Measurements from ENCODE around the gene PLA2G4E. TPM values are rescaled to one million over a fixed set of nuclear protein-coding genes. Genes with fewer than 3 reads are reported as not detected.

Gene PLA2G4E
- total RNA-seq, 4 donors from 2014 or later = not detected

DNA sequence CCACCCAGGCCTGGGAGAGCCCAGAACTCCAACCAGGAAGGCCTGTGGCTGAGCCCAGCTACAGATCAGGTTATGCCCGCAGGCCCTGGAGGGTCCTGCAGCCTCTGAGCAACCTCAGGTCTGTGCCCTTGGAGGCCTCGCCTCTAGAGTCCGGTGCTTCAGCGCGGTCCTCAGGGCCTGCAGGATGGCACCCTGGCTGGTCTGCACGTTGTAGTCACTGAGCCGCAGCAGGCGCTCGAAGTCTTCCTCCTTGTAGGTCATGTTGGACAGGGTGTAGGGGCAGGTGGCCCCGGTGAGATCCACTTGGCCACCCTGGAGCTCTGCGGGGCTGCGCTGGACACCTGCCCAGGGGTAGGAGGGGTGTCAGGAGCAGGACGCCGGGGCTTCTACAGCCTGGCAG is 47.8 kb upstream of the PLA2G4E start:
- no peaks in the 10 kb centered on the region for H3K4me1 ChIP-seq
- TF ChIP-seq CTCF (IDR thresholded peaks at IDR 0.05) (no peak), EP300 (IDR thresholded peaks at IDR 0.05) (no peak), POLR2A (IDR thresholded peaks at IDR 0.05; ENCODE audit: low read depth) (no peak), POLR2AphosphoS5 (IDR thresholded peaks at IDR 0.05) (no peak)
- no peaks in the 10 kb centered on the region for H3K36me3 ChIP-seq
- no CpG with 5 or more reads among the region's 14 CpGs for WGBS
- no peak for DNase-seq (ENCODE audit: extremely low spot score)
- H3K9me3 ChIP-seq = peaks cover 0 to 4% (median 0%) of the 10 kb centered on the region in 4 donors
- no peak overlapping the region for H3K4me3 ChIP-seq
- no peak overlapping the region for H3K27ac ChIP-seq (replicated peaks in 1 of 4)
- intact Hi-C loops (cut with DNase I) = no loop called here
- H3K27me3 ChIP-seq = peaks cover 0 to 41% (median 0%) of the 10 kb centered on the region in 4 donors

GRCh38 chr15:42066764-42067415 is 46.0 kb upstream of the PLA2G4E start:
- peaks cover 0 to 4% (median 0%) of the 10 kb centered on the region in 4 donors for H3K9me3 ChIP-seq
- intact Hi-C loops (cut with DNase I) = no loop called here
- H3K27me3 ChIP-seq = peaks cover 0 to 35% (median 0%) of the 10 kb centered on the region in 4 donors
- no peak for TF ChIP-seq POLR2A (IDR thresholded peaks at IDR 0.05; ENCODE audit: low read depth)
- no peak for TF ChIP-seq CTCF (IDR thresholded peaks at IDR 0.05)
- no peak for TF ChIP-seq POLR2AphosphoS5 (IDR thresholded peaks at IDR 0.05)
- no peak for TF ChIP-seq EP300 (IDR thresholded peaks at IDR 0.05)
- DNase-seq (ENCODE audit: extremely low spot score) = no peak
- no peaks in the 10 kb centered on the region for H3K4me1 ChIP-seq
- no peak overlapping the region for H3K4me3 ChIP-seq
- WGBS = 43% methylated on average over 9 of the region's 10 CpGs
- no peak overlapping the region for H3K27ac ChIP-seq (replicated peaks in 1 of 4)
- H3K36me3 ChIP-seq = no peaks in the 10 kb centered on the region

- WGBS = 54% methylated on average over 6 of the region's 7 CpGs
- no peak overlapping the region for H3K27ac ChIP-seq (replicated peaks in 1 of 4)
- peaks cover 0 to 4% (median 0%) of the 10 kb centered on the region in 4 donors for H3K9me3 ChIP-seq
- no peak for TF ChIP-seq POLR2AphosphoS5 (IDR thresholded peaks at IDR 0.05)
- no peak for TF ChIP-seq CTCF (IDR thresholded peaks at IDR 0.05)
- no peak for TF ChIP-seq POLR2A (IDR thresholded peaks at IDR 0.05; ENCODE audit: low read depth)
- no peak for TF ChIP-seq EP300 (IDR thresholded peaks at IDR 0.05)
- intact Hi-C loops (cut with DNase I) = no loop called here
- DNase-seq (ENCODE audit: extremely low spot score) = no peak
- no peaks in the 10 kb centered on the region for H3K4me1 ChIP-seq
- H3K27me3 ChIP-seq = peaks cover 0 to 22% (median 0%) of the 10 kb centered on the region in 4 donors
- no peak overlapping the region for H3K4me3 ChIP-seq
- no peaks in the 10 kb centered on the region for H3K36me3 ChIP-seq
These were observed 44.6 kb upstream of the PLA2G4E start for GRCh38 chr15:42065468-42065867.

- Histone ChIP-seq H3K4me3 (no peak overlapping the region), H3K9me3 (peaks cover 0 to 4% (median 0%) of the 10 kb centered on the region in 4 donors), H3K36me3 (no peaks in the 10 kb centered on the region), H3K4me1 (no peaks in the 10 kb centered on the region), H3K27me3 (peaks cover 0 to 18% (median 0%) of the 10 kb centered on the region in 4 donors), H3K27ac (replicated peaks in 1 of 4) (no peak overlapping the region)
- intact Hi-C loops (cut with DNase I) = no loop called here
- no peak for DNase-seq (ENCODE audit: extremely low spot score)
- TF ChIP-seq CTCF (IDR thresholded peaks at IDR 0.05) = no peak
- no peak for TF ChIP-seq EP300 (IDR thresholded peaks at IDR 0.05)
- no peak for TF ChIP-seq POLR2A (IDR thresholded peaks at IDR 0.05; ENCODE audit: low read depth)
- no peak for TF ChIP-seq POLR2AphosphoS5 (IDR thresholded peaks at IDR 0.05)
- WGBS = 65% methylated on average over 6 of the region's 7 CpGs
These were observed 44.2 kb upstream of the PLA2G4E start for GRCh38 chr15:42065033-42065432.

All from esophagus muscularis mucosa (tissue), 4 donors.